ENCODE measurements around the gene DNAJC25.

The DNAJC25 gene

GRCh38 chr9:111674319-111674718 lies 43.2 kb downstream of the DNAJC25 start:
- no peak for DNase-seq

GRCh38 chr9:111676116-111676515 lies 45.0 kb downstream of the DNAJC25 start:
- no peak for DNase-seq

- DNase-seq: no peak
Observed at GRCh38 chr9:111678293-111678692, 47.2 kb downstream of the DNAJC25 start.

GRCh38 chr9:111679199-111679598 lies 48.1 kb downstream of the DNAJC25 start:
- no peak for DNase-seq

- DNase-seq: no peak
Observed at GRCh38 chr9:111683392-111683791, 52.3 kb downstream of the DNAJC25 start.

- peak in 1 of 2 donors; percentile 28 for DNase-seq
Observed at GRCh38 chr9:111691672-111692329, 60.7 kb downstream of the DNAJC25 start.

- DNase-seq: no peak
Observed at GRCh38 chr9:111696796-111697195, 65.7 kb downstream of the DNAJC25 start.

- no peak for DNase-seq
Observed at GRCh38 chr9:111700776-111701175, 69.6 kb downstream of the DNAJC25 start.
